ENCODE data around the gene CREB3L4.

CREB3L4 gene

GRCh38 chr1:153937331-153937730 is 30.4 kb upstream of the CREB3L4 start:
- no peak for DNase-seq

- DNase-seq: no peak
Observed at GRCh38 chr1:153938996-153939395, 28.7 kb upstream of the CREB3L4 start.

GRCh38 chr1:153939476-153939875 is 28.2 kb upstream of the CREB3L4 start:
- no peak for DNase-seq

- DNase-seq: no peak
Observed at GRCh38 chr1:153940756-153941155, 26.9 kb upstream of the CREB3L4 start.

- DNase-seq: no peak
Observed at GRCh38 chr1:153941826-153942725, 25.6 kb upstream of the CREB3L4 start.

- DNase-seq: no peak
Observed at GRCh38 chr1:153942766-153943549, 24.7 kb upstream of the CREB3L4 start.

GRCh38 chr1:153944005-153944826 is 23.5 kb upstream of the CREB3L4 start:
- DNase-seq: no peak

GRCh38 chr1:153944827-153945117 is 22.9 kb upstream of the CREB3L4 start:
- no peak for DNase-seq

- DNase-seq: peak; percentile 51
Observed at GRCh38 chr1:153945131-153945794, 22.4 kb upstream of the CREB3L4 start.

GRCh38 chr1:153945795-153946621 is 21.7 kb upstream of the CREB3L4 start:
- DNase-seq: peak; percentile 51

GRCh38 chr1:153946622-153947241 is 21.0 kb upstream of the CREB3L4 start, which contains the start of gene DENND4B:
TSS of gene DENND4B (minus strand) at chr1:153946718. CDS start at chr1:153944374, 2,344 bp downstream.
- peak; percentile 62 for DNase-seq

GRCh38 chr1:153951183-153951582 is 16.5 kb upstream of the CREB3L4 start:
- DNase-seq: no peak

- DNase-seq: no peak
Observed at GRCh38 chr1:153951801-153952200, 15.9 kb upstream of the CREB3L4 start.

- no peak for DNase-seq
Observed at GRCh38 chr1:153953859-153954365, 13.8 kb upstream of the CREB3L4 start.

GRCh38 chr1:153954826-153955225 is 12.9 kb upstream of the CREB3L4 start:
- no peak for DNase-seq

GRCh38 chr1:153956997-153957715 is 10.5 kb upstream of the CREB3L4 start:
- no peak for DNase-seq

- peak; percentile 42 for DNase-seq
Observed at GRCh38 chr1:153957744-153958110, 10.0 kb upstream of the CREB3L4 start.

- peak; percentile 100 for DNase-seq
Observed at GRCh38 chr1:153958111-153958960, 9.4 kb upstream of the CREB3L4 start, which contains the start of gene CRTC2. TSS of gene CRTC2 (minus strand) at chr1:153958612. CDS start at chr1:153958497, 115 bp downstream.

GRCh38 chr1:153958961-153959260 is 8.8 kb upstream of the CREB3L4 start:
- no peak for DNase-seq
